SJSA1 (cell line): ENCODE results near the gene PIK3R4. TPM values are rescaled to one million over a fixed set of nuclear protein-coding genes. Genes with fewer than 3 reads are reported as not detected.

Experiments used
- DNase-seq, 2 experiments: peaks; one replicate each; pipeline ENCODE4 v3.0.0-alpha.2; 2015 to 2020; ENCODE audit warnings: low spot score in 2 of 2, low read depth in 1 of 2
- H3K27ac ChIP-seq: fragments of 250-450 bp; sonication (Bioruptor Pico); 2 replicates; pipeline ENCODE4 v1.5.1; 2020; ENCODE audit warnings: mild to moderate bottlenecking, moderate library complexity
- H3K27me3 ChIP-seq: fragments of 250-450 bp; sonication (Bioruptor Pico); replicated peaks from 2 replicates; pipeline ENCODE4 v1.5.1; 2020; ENCODE audit warnings: mild to moderate bottlenecking, moderate library complexity
- H3K36me3 ChIP-seq: fragments of 250-450 bp; sonication (Bioruptor Pico); 2 replicates; pipeline ENCODE4 v1.5.1; 2020; ENCODE audit warnings: mild to moderate bottlenecking
- H3K4me1 ChIP-seq: fragments of 250-450 bp; sonication (Bioruptor Pico); replicated peaks from 2 replicates; pipeline ENCODE4 v1.6.1; 2021; ENCODE audit warnings: mild to moderate bottlenecking
- H3K4me3 ChIP-seq: fragments of 250-450 bp; sonication (Bioruptor Pico); 2 replicates; pipeline ENCODE4 v1.5.1; 2020; ENCODE audit warnings: mild to moderate bottlenecking
- H3K9me3 ChIP-seq: fragments of 250-450 bp; sonication (Bioruptor Pico); replicated peaks from 2 replicates; pipeline ENCODE4 v1.5.1; 2020; ENCODE audit warnings: mild to moderate bottlenecking
- total RNA-seq: library from RNA; depleted of rRNA; stranded (reverse); fragments of >200 nt; shearing (Covaris generic); gene quantifications from 2 replicates; pipeline ENCODE4 v1.2.3, GENCODE V29; 2014

Gene PIK3R4
- total RNA-seq, 1 experiment from 2014 or later, result 22.5 TPM

GRCh38 chr3:130659911-130660310 lies 86.7 kb downstream of the PIK3R4 start:
- no peak overlapping the region for H3K27ac ChIP-seq
- H3K4me1 ChIP-seq, result no peaks in the 10 kb centered on the region
- no peak overlapping the region for H3K4me3 ChIP-seq
- no peaks in the 10 kb centered on the region for H3K27me3 ChIP-seq
- no peaks in the 10 kb centered on the region for H3K36me3 ChIP-seq
- no peak for DNase-seq
- H3K9me3 ChIP-seq, result no peaks in the 10 kb centered on the region

- Histone ChIP-seq H3K27me3 (no peaks in the 10 kb centered on the region), H3K36me3 (no peaks in the 10 kb centered on the region), H3K4me1 (no peaks in the 10 kb centered on the region), H3K4me3 (no peak overlapping the region), H3K27ac (no peak overlapping the region), H3K9me3 (no peaks in the 10 kb centered on the region)
- DNase-seq, result no peak
Observed at GRCh38 chr3:130658678-130659077, 88.0 kb downstream of the PIK3R4 start.

- H3K4me3 ChIP-seq, result no peak overlapping the region
- no peaks in the 10 kb centered on the region for H3K27me3 ChIP-seq
- no peak overlapping the region for H3K27ac ChIP-seq
- no peak for DNase-seq
- H3K9me3 ChIP-seq, result no peaks in the 10 kb centered on the region
- no peaks in the 10 kb centered on the region for H3K36me3 ChIP-seq
- H3K4me1 ChIP-seq, result no peaks in the 10 kb centered on the region
Observed at GRCh38 chr3:130656627-130657026, 90.0 kb downstream of the PIK3R4 start.

GRCh38 chr3:130654921-130655320 lies 91.7 kb downstream of the PIK3R4 start:
- Histone ChIP-seq H3K27ac (no peak overlapping the region), H3K4me1 (no peaks in the 10 kb centered on the region), H3K36me3 (no peaks in the 10 kb centered on the region), H3K9me3 (no peaks in the 10 kb centered on the region), H3K4me3 (no peak overlapping the region), H3K27me3 (no peaks in the 10 kb centered on the region)
- no peak for DNase-seq

- DNase-seq, result no peak
- Histone ChIP-seq H3K27ac (no peak overlapping the region), H3K36me3 (no peaks in the 10 kb centered on the region), H3K4me1 (no peaks in the 10 kb centered on the region), H3K4me3 (no peak overlapping the region), H3K9me3 (no peaks in the 10 kb centered on the region), H3K27me3 (no peaks in the 10 kb centered on the region)
Observed at GRCh38 chr3:130654091-130654490, 92.5 kb downstream of the PIK3R4 start.

GRCh38 chr3:130649061-130649654 lies 97.5 kb downstream of the PIK3R4 start:
- H3K27ac ChIP-seq, result no peak overlapping the region
- H3K4me1 ChIP-seq, result no peaks in the 10 kb centered on the region
- no peaks in the 10 kb centered on the region for H3K36me3 ChIP-seq
- no peak for DNase-seq
- no peak overlapping the region for H3K4me3 ChIP-seq
- no peaks in the 10 kb centered on the region for H3K9me3 ChIP-seq
- H3K27me3 ChIP-seq, result no peaks in the 10 kb centered on the region; the same call in none of the 2 replicates

- H3K27ac ChIP-seq, result no peak overlapping the region
- H3K4me3 ChIP-seq, result no peak overlapping the region
- no peaks in the 10 kb centered on the region for H3K4me1 ChIP-seq
- H3K27me3 ChIP-seq, result no peaks in the 10 kb centered on the region; the same call in none of the 2 replicates
- DNase-seq, result no peak
- no peaks in the 10 kb centered on the region for H3K36me3 ChIP-seq
- H3K9me3 ChIP-seq, result no peaks in the 10 kb centered on the region
Observed at GRCh38 chr3:130648293-130648692, 98.3 kb downstream of the PIK3R4 start.

GRCh38 chr3:130645261-130645660 lies 101.4 kb downstream of the PIK3R4 start:
- no peak for DNase-seq
- H3K4me1 ChIP-seq, result no peaks in the 10 kb centered on the region
- no peaks in the 10 kb centered on the region for H3K9me3 ChIP-seq
- no peak overlapping the region for H3K4me3 ChIP-seq
- H3K27ac ChIP-seq, result no peak overlapping the region
- H3K27me3 ChIP-seq, result no peaks in the 10 kb centered on the region; the same call in none of the 2 replicates
- H3K36me3 ChIP-seq, result no peaks in the 10 kb centered on the region

GRCh38 chr3:130644628-130645253 lies 101.9 kb downstream of the PIK3R4 start:
- H3K27ac ChIP-seq, result no peak overlapping the region
- no peak for DNase-seq
- H3K27me3 ChIP-seq, result no peaks in the 10 kb centered on the region; the same call in none of the 2 replicates
- H3K9me3 ChIP-seq, result no peaks in the 10 kb centered on the region
- H3K4me1 ChIP-seq, result no peaks in the 10 kb centered on the region
- no peaks in the 10 kb centered on the region for H3K36me3 ChIP-seq
- no peak overlapping the region for H3K4me3 ChIP-seq

GRCh38 chr3:130640027-130640426 lies 106.6 kb downstream of the PIK3R4 start:
- DNase-seq, result no peak

GRCh38 chr3:130636480-130637234 lies 110.0 kb downstream of the PIK3R4 start:
- Histone ChIP-seq H3K9me3 (no peaks in the 10 kb centered on the region), H3K4me1 (no peaks in the 10 kb centered on the region), H3K4me3 (no peak overlapping the region), H3K36me3 (no peaks in the 10 kb centered on the region), H3K27ac (no peak overlapping the region), H3K27me3 (no peaks in the 10 kb centered on the region)
- no peak for DNase-seq

More at GRCh38 chr3:130640027-130640426, 106.6 kb downstream of the PIK3R4 start:
- Histone ChIP-seq H3K27me3 (no peaks in the 10 kb centered on the region; the same call in 1 of the 2 replicates), H3K9me3 (no peaks in the 10 kb centered on the region), H3K27ac (no peak overlapping the region), H3K36me3 (no peaks in the 10 kb centered on the region), H3K4me1 (no peaks in the 10 kb centered on the region), H3K4me3 (no peak overlapping the region)

- no peak overlapping the region for H3K4me3 ChIP-seq
- no peak overlapping the region for H3K27ac ChIP-seq
- H3K4me1 ChIP-seq, result no peaks in the 10 kb centered on the region
- no peak for DNase-seq
- H3K36me3 ChIP-seq, result no peaks in the 10 kb centered on the region
- no peaks in the 10 kb centered on the region for H3K27me3 ChIP-seq
- no peaks in the 10 kb centered on the region for H3K9me3 ChIP-seq
Observed at GRCh38 chr3:130635978-130636377, 110.7 kb downstream of the PIK3R4 start.

- Histone ChIP-seq H3K9me3 (no peaks in the 10 kb centered on the region), H3K36me3 (no peaks in the 10 kb centered on the region), H3K4me3 (no peak overlapping the region), H3K27me3 (no peaks in the 10 kb centered on the region), H3K27ac (no peak overlapping the region), H3K4me1 (no peaks in the 10 kb centered on the region)
- no peak for DNase-seq
Observed at GRCh38 chr3:130635285-130635684, 111.3 kb downstream of the PIK3R4 start.
